MM.1S (cell line): ENCODE measurements around the gene CC2D2B.
A peak's percentile ranks its signal among the peaks of the same experiment; 100 is the strongest.

Experiments used
- DNase-seq: peaks from one replicate; pipeline ENCODE4 v3.0.0-alpha.2; 2015
- H2AFZ ChIP-seq: fragments of 300-600 bp; sonication (generic); 2 replicates; pipeline ENCODE4 v1.6.0; 2016; ENCODE audit warnings: antibody characterized with exemption, low read length
- H3F3A ChIP-seq: fragments of 300-600 bp; sonication (generic); 2 replicates; pipeline ENCODE4 v1.6.1; 2016; ENCODE audit warnings: mild to moderate bottlenecking, antibody characterized with exemption, low read length, moderate library complexity, mixed read lengths; ENCODE audit not compliant: insufficient read depth
- H3K27ac ChIP-seq: fragments of 300-600 bp; sonication (generic); 2 replicates; pipeline ENCODE4 v1.5.1; 2016; ENCODE audit warnings: mild to moderate bottlenecking, low read length
- H3K27me3 ChIP-seq: fragments of 300-600 bp; sonication (generic); replicated peaks from 2 replicates; pipeline ENCODE4 v1.6.0; 2016; ENCODE audit warnings: low read length; ENCODE audit not compliant: insufficient read depth
- H3K36me3 ChIP-seq: fragments of 300-600 bp; sonication (generic); replicated peaks from 2 replicates; pipeline ENCODE4 v1.6.1; 2016; ENCODE audit warnings: mild to moderate bottlenecking, low read length, mixed read lengths; ENCODE audit not compliant: insufficient read depth
- H3K4me1 ChIP-seq: fragments of 300-600 bp; sonication (generic); 2 replicates; pipeline ENCODE4 v1.6.1; 2016; ENCODE audit warnings: low read length, mixed read lengths
- H3K4me2 ChIP-seq: fragments of 300-600 bp; sonication (generic); 2 replicates; pipeline ENCODE4 v1.6.0; 2016; ENCODE audit warnings: low read depth, low read length
- H3K4me3 ChIP-seq: fragments of 300-600 bp; sonication (generic); 2 replicates; pipeline ENCODE4 v1.5.1; 2016; ENCODE audit warnings: low read length, mixed read lengths
- H3K79me2 ChIP-seq: fragments of 300-600 bp; sonication (generic); 2 replicates; pipeline ENCODE4 v1.6.1; 2016; ENCODE audit warnings: mixed run types, low read length, mixed read lengths
- H3K9ac ChIP-seq: fragments of 300-600 bp; sonication (generic); 2 replicates; pipeline ENCODE4 v1.6.1; 2016; ENCODE audit warnings: low read length, mixed read lengths
- H3K9me2 ChIP-seq: fragments of 300-600 bp; sonication (generic); replicated peaks from 2 replicates; pipeline ENCODE4 v1.6.1; 2016; ENCODE audit warnings: mild to moderate bottlenecking, low read length, mixed read lengths; ENCODE audit not compliant: insufficient read depth
- H3K9me3 ChIP-seq: fragments of 300-600 bp; sonication (generic); replicated peaks from 2 replicates; pipeline ENCODE4 v1.6.1; 2016; ENCODE audit warnings: mild to moderate bottlenecking, low read length, mixed read lengths; ENCODE audit not compliant: insufficient read depth
- H4K20me1 ChIP-seq: fragments of 300-600 bp; sonication (generic); 2 replicates; pipeline ENCODE4 v1.6.1; 2016; ENCODE audit warnings: mild to moderate bottlenecking, low read length, moderate library complexity, mixed read lengths; ENCODE audit not compliant: insufficient read depth
- EZH2 ChIP-seq: fragments of 300-600 bp; sonication (generic); optimal IDR thresholded peaks from 2 replicates; pipeline ENCODE3; 2017; ENCODE audit warnings: low read depth, mild to moderate bottlenecking, antibody characterized with exemption, low read length, mixed read lengths
- EZH2phosphoT487 ChIP-seq: fragments of 300-600 bp; sonication (generic); IDR thresholded peaks from 2 replicates; pipeline ENCODE4 v1.6.1; 2018; ENCODE audit warnings: antibody characterized with exemption, low read length
- TF ChIP-seq, protein P1 (sequence below): fragments of 300-600 bp; sonication (generic); IDR thresholded peaks from 2 replicates; pipeline ENCODE4 v1.5.1; 2016; ENCODE audit warnings: antibody characterized with exemption, low read length, mixed read lengths

Gene CC2D2B

DNA sequence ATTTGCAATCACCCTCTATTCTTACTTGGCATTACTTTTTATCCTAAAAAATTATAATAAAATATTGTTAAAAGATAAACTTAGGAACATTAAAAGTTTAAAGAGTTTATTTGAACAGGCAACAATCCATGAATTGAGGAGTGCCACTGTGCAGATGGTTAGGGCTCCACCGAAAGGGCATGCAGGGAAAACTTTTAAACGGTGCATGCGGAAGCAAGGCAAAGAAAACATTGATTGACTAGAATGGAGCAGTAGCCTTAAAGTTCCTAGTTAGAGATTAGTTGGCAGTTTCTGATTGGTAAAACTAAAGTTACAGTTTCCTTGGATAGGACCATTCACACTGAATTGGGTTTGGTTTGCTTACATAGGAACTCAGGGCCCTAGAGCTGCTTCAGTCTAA lies 17.3 kb downstream of the CC2D2B start:
- no peaks in the 10 kb centered on the region for H3K4me1 ChIP-seq
- H4K20me1 ChIP-seq, result no peaks in the 10 kb centered on the region
- no peak overlapping the region for H3K27ac ChIP-seq
- H3K27me3 ChIP-seq, result no peaks in the 10 kb centered on the region
- no peak overlapping the region for H3K4me2 ChIP-seq
- no peaks in the 10 kb centered on the region for H3K9me2 ChIP-seq
- no peaks in the 10 kb centered on the region for H3K79me2 ChIP-seq
- no peaks in the 10 kb centered on the region for H3K9me3 ChIP-seq
- H3K4me3 ChIP-seq, result no peak overlapping the region
- no peak overlapping the region for H3K9ac ChIP-seq
- H3F3A ChIP-seq, result no peaks in the 10 kb centered on the region
- TF ChIP-seq EZH2phosphoT487, result no peak
- no peak overlapping the region for H2AFZ ChIP-seq
- H3K36me3 ChIP-seq, result no peaks in the 10 kb centered on the region
- no peak for DNase-seq

GRCh38 chr10:95935429-95935828 lies 27.7 kb downstream of the CC2D2B start:
- TF ChIP-seq EZH2 (no peak), EZH2phosphoT487 (no peak)
- TF ChIP-seq, protein P1, sequence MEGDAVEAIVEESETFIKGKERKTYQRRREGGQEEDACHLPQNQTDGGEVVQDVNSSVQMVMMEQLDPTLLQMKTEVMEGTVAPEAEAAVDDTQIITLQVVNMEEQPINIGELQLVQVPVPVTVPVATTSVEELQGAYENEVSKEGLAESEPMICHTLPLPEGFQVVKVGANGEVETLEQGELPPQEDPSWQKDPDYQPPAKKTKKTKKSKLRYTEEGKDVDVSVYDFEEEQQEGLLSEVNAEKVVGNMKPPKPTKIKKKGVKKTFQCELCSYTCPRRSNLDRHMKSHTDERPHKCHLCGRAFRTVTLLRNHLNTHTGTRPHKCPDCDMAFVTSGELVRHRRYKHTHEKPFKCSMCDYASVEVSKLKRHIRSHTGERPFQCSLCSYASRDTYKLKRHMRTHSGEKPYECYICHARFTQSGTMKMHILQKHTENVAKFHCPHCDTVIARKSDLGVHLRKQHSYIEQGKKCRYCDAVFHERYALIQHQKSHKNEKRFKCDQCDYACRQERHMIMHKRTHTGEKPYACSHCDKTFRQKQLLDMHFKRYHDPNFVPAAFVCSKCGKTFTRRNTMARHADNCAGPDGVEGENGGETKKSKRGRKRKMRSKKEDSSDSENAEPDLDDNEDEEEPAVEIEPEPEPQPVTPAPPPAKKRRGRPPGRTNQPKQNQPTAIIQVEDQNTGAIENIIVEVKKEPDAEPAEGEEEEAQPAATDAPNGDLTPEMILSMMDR, result no peak
- Histone ChIP-seq H3K36me3 (no peaks in the 10 kb centered on the region), H3K9me3 (no peaks in the 10 kb centered on the region), H3K27me3 (no peaks in the 10 kb centered on the region), H2AFZ (no peak overlapping the region), H3K9me2 (no peaks in the 10 kb centered on the region), H3K4me1 (no peaks in the 10 kb centered on the region), H3K4me2 (no peak overlapping the region), H3K4me3 (no peak overlapping the region), H4K20me1 (no peaks in the 10 kb centered on the region), H3F3A (no peaks in the 10 kb centered on the region), H3K9ac (no peak overlapping the region), H3K79me2 (no peaks in the 10 kb centered on the region), H3K27ac (no peak overlapping the region)
- DNase-seq, result no peak

DNA sequence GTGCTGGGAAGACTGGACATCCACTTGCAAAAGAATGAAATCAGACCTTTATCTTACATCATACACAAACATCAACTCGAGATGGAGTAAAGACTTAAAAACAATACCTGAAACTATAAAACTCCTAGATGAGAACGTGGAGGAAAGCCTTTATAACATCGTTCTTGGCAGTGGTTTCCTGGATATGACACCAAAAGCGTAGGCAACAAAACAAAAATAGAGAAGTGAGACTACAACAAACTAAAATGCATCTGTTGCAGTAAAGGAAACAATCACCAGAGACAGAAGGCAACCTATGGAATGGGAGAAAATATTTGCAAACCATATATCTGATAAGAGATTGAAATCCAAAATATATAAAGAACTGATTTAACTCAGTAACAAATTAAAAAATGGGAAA lies 33.3 kb downstream of the CC2D2B start:
- no peaks in the 10 kb centered on the region for H3K27me3 ChIP-seq
- no peaks in the 10 kb centered on the region for H3K9me3 ChIP-seq
- no peak overlapping the region for H3K4me2 ChIP-seq
- H3K79me2 ChIP-seq, result no peaks in the 10 kb centered on the region
- H3K9me2 ChIP-seq, result no peaks in the 10 kb centered on the region
- no peak for DNase-seq
- no peak overlapping the region for H3K9ac ChIP-seq
- H3K27ac ChIP-seq, result no peak overlapping the region
- no peaks in the 10 kb centered on the region for H4K20me1 ChIP-seq
- no peaks in the 10 kb centered on the region for H3K4me1 ChIP-seq
- H2AFZ ChIP-seq, result no peak overlapping the region
- no peaks in the 10 kb centered on the region for H3F3A ChIP-seq
- no peaks in the 10 kb centered on the region for H3K36me3 ChIP-seq
- no peak overlapping the region for H3K4me3 ChIP-seq
- TF ChIP-seq, protein P1, result no peak
- TF ChIP-seq EZH2phosphoT487 (no peak), EZH2 (no peak)

- no peaks in the 10 kb centered on the region for H3K27me3 ChIP-seq
- peak overlapping the region; percentile 44 for H3K4me3 ChIP-seq
- peak overlapping the region; percentile 77 for H2AFZ ChIP-seq
- H3K9ac ChIP-seq, result no peak overlapping the region; the same call in 1 of the 2 replicates
- H3K9me3 ChIP-seq, result no peaks in the 10 kb centered on the region
- no peaks in the 10 kb centered on the region for H4K20me1 ChIP-seq
- DNase-seq, result peak; percentile 14
- H3K36me3 ChIP-seq, result no peaks in the 10 kb centered on the region
- no peak overlapping the region for H3K27ac ChIP-seq
- TF ChIP-seq, protein P1, result no peak
- TF ChIP-seq EZH2phosphoT487 (no peak), EZH2 (no peak)
- no peaks in the 10 kb centered on the region for H3K79me2 ChIP-seq
- H3F3A ChIP-seq, result peaks cover 3% of the 10 kb centered on the region; the same call in 1 of the 2 replicates
- H3K9me2 ChIP-seq, result no peaks in the 10 kb centered on the region
- peaks cover 15% of the 10 kb centered on the region for H3K4me1 ChIP-seq
- peak overlapping the region; percentile 85 for H3K4me2 ChIP-seq
Measured at GRCh38 chr10:95963202-95963990, 55.6 kb downstream of the CC2D2B start.
